ENCODE measurements around the gene ANKRD34C. TPM values are rescaled to one million over a fixed set of nuclear protein-coding genes. Genes with fewer than 3 reads are reported as not detected.

The ANKRD34C gene
- under 0.01 and 0.87 TPM in 2 replicates for total RNA-seq

GRCh38 chr15:79282371-79283251 is at the start of gene ANKRD34C:
ANKRD34C (plus strand) TSS chr15:79282722; CDS start chr15:79293285, 10,563 bp downstream.

GRCh38 chr15:79310985-79311900 is 28.7 kb downstream of the ANKRD34C start, which contains the start of gene TMED3:
TMED3 (plus strand) TSS chr15:79311112; CDS start chr15:79311250, 138 bp downstream.

Other genes with a start within 250 kb of the ANKRD34C start
- gene RASGRF1, start 191.9 kb upstream of the ANKRD34C start, total RNA-seq: 3.1 and 5.0 TPM in 2 replicates
- gene TMED3, start 28.4 kb downstream of the ANKRD34C start, total RNA-seq: 207 and 211 TPM in 2 replicates
- gene MINAR1, start 149.6 kb downstream of the ANKRD34C start, total RNA-seq: 2.3 and 3.9 TPM in 2 replicates